HG02852 (cell line): ENCODE data around the gene HAND1.

Experiments
- ATAC-seq: cut with Tn5 transposase; IDR thresholded peaks from one replicate; pipeline ENCODE4 v1.9.1; 2021; ENCODE audit warnings: mild to moderate bottlenecking, moderate library complexity; ENCODE audit not compliant: unreplicated experiment

The HAND1 gene

DNA sequence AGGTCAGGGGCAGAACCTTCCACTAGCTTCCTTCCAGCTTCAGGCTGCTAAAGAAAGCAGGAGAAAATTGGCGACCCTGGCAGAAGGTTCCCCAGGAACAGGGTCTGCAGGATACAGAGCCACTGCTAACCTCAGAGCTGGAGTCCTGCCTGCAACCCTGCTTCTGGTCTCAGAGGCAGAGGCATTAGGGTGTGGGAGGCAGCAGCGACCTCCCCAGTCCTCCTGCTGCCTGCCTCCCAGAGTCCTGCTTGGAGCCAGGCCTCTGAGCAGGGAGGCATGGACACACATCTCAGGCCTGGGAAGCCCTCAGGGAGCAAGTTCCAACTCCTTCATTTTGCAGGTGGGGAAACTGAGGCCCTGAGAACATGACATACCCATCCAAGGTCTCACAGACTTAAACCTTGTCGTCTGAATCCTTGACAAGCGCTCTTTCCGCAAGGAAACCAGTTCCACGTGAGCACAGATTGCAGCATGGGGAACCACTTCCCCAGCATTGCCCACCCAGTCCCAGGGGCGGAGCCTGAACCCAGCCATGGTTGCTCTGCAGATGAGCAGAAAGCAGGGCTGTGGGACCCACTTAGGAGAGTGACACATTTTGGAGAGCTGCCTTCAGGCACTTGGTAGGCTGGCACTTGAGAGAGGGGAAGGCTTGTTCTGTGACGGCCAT is 28.2 kb upstream of the HAND1 start:
- ATAC-seq: no peak

DNA sequence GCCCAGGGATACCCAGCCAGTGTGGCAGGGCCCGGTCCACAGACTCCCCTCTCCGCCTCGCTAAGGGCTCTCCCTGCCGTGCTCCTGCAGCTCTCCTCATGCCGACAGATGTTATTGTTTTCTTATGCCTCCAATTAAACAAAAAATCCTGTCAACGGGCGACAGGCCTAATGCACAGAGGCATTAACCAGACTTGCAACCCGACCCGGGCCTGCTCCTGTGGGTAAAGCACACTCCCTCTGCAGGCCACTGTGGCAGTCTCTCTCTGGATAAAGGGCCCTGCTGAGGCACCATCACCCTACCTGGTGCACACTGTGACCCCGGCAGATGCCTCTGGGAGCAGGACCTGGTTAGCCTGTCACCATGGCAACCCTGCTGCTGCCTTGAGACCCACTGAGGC is 27.5 kb upstream of the HAND1 start:
- ATAC-seq: no peak

DNA sequence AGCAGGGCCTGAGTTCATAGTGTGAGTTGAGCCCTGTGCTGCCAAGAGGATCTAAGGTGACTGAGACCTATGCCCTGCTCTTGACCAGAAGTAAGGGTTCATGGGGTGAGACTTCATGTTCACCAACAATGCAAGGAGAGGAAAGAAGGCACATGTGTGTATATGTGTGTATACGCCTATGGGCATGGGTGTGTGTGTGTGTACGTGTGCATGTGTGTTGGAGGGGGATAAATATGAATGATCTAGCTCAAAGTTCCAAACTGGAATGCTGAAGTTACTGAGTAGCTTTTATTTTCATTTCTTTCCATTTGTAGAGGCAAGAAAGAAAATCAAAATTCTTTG is 25.6 kb upstream of the HAND1 start:
- ATAC-seq: no peak

DNA sequence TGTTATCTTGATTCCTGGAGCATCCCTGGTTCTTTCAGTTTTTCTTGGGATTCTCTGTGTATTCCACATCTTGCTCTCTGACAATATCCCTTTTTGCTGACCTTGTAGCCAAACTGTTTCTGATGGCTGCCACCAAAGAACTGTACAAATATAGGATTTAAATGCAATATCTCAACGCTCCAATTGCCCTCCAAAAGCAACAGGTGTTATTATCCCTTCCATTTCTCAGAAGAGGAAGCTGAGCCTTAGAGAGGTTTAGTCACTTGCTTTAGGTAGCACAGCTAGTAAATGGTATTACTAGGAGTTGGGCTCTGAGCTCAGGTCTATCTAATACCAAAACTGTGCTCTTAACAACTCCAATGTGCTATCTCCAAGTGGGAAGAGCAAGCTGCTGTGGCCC is 24.2 kb upstream of the HAND1 start:
- no peak for ATAC-seq

DNA sequence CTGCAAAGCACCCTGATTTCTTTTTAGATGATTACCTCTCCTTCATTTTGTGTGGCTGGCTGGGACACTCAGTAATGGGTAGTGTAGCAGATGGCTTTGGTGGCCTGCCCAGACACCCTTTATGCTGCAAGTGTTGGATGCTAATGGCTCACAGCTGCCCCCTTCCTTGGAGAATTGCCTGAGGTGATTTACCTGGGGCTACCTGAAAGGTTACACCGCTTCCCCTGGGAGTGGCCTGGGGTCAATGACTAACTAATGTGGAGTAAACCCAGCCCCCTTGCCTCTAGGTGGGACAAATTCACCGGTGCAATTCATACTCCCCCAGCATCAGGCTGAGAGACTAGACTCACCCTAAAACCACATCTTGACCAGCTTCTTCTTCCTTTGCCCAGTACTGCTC is 23.5 kb upstream of the HAND1 start:
- ATAC-seq: no peak

DNA sequence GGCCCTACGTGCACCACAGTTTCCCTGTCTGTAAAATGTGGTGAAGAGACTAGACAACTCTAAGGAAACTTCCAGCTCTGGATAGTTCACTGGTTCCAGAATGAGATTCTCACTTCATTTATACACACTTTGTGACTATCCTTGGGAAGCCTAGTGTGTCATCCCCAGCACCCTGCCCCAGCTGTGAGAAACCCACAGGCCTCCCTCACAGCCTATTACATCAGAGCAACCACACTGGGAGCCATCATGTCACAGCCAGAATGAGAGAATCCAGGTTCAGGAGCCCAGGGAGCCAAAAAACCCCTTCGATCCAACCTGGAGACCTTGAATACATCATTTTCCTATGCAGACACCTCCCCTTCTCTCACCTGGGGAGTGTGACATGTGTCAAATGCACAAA is 21.0 kb upstream of the HAND1 start:
- ATAC-seq: no peak

DNA sequence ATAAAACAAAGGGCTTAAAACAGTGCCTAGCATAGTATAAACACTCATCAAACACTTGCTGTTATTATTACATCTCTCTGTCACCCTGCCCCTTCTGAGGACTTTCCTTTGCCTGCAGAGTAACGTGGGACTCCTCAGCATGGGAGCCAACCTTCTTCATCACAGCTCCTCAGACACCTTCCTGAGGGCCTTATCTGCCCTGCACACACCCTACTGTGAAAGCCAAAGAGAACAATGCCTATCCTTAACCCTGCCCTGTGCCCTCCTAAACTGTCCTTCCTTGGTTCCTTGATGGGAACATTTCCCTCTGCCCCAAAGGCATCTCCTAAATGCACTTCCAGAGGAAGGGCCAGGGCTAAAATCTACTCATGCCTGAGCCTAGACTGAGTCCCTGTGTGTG is 20.6 kb upstream of the HAND1 start:
- no peak for ATAC-seq

DNA sequence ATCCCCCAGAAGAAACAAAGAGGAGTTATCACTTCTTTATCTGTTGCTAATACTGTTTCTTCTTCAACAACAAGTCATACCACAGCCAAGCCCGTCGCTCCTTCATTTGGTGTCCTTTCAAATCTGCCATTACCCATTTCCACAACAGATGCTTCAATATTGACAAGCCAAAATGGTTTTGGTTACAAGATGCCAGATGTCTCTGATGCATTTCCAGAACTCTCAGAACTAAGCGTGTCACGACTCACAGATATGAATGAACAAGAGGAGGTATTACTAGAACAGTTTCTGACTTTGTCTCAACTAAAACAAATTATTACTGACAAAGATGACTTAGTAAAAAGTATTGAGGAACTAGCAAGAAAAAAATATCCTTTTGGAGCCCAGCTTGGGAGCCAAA is 16.0 kb upstream of the HAND1 start:
- no peak for ATAC-seq

DNA sequence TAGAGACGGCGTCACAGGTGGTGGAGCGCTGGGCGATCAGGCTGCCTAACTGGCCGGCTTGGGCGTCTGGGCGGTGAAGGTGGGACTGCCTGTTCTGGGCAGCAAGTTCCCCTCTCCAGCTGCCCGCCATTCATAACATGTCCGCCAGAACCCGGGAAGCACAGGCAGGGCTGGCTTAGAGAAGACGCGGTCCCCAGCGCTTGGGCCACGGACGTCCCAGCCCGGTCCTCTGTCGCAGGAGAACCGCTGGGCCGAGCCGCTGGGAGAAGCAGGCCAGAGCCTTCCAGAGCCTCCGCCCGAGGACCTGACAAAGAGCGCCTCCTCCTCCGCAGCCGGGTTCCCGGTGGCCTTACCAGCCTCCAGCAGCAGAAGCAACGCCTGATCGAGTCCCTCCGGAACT is 15.2 kb upstream of the HAND1 start:
- ATAC-seq: no peak

DNA sequence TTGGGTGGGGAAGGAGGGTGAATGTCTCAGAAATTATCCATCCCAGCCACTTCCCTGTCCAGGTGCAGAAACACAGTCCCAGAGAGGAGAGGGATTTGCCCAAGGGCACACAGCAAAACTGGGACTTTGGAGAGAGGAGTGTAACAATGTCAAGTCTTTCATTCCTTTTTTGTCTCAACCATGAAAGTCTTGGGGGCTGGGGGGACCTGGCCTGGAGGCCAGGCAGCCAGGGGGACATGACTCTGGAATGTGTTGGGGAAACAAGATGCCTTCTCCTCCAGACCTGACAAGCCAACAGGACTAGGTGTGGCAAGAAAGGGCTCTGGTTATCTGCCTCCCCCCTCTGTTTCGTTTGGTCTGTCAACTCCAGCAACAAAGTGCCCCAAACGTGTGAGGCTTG is 13.9 kb upstream of the HAND1 start:
- ATAC-seq: no peak

DNA sequence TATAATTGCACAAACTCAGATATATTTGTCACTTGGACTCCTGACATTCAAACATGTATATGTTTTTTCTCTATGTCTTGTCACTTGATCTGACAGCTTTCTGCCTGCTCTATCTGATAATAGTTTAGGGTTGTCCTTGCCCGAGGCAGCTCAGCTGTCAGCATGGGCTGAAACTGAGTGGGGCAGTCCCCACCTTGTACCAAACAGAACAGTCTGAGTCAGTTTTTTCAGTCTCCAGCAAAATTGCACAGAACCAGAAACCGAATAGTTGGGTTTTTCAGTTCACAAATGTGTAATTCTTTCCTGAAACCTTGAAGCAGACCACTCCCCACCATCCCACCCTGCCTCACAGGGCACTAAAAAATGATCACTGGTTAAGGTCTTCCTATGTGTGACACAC is 9.5 kb upstream of the HAND1 start:
- peak; percentile 99 for ATAC-seq

DNA sequence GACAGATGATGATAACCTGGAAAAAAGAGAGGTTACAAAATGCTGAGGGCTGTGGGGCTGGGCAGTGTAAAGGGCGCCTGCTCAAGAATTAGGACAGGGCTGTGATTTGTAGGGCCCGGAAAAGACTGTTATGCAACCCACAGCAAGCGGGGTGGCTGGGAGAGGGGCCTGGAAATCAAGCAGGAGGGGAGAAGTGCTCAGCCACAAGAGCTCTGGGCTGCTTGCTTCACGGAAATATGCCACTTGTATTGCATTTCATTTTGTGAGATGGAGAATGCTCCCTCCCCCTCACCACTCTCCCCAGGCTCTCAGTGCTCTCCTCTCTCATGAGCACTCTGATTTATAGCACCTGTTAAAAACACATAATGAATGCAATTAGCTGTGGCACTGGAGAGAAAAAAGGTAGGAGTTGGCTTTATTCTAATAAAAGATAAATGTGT is 8.4 kb upstream of the HAND1 start:
- ATAC-seq: no peak

DNA sequence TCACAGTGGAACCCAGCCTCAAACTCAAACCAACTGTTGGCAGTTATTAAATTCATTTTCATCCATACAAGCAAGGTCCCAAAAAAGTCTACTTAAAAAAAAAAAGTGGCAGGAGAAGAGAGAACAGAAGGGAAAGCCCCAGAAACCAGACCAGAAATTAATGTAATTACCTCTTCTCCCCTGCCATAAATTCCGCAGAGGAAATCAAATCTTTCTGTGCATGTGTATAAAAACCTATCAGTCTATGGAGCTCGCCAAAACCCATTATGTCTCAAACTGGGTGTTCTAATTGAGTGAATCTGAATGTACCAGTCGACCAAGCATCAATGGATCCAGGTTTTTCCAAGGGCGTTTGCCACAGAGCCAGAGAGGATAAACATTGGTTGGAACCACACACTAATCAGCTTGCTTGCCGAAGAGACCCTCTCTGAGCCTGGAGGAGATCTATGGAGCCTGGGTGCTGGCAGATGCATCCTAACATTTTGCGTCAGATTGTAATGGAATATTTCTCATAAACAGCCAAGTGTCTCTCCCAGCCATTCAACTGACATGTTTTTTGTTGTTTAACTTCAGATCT is 7.9 kb upstream of the HAND1 start:
- ATAC-seq: no peak

DNA sequence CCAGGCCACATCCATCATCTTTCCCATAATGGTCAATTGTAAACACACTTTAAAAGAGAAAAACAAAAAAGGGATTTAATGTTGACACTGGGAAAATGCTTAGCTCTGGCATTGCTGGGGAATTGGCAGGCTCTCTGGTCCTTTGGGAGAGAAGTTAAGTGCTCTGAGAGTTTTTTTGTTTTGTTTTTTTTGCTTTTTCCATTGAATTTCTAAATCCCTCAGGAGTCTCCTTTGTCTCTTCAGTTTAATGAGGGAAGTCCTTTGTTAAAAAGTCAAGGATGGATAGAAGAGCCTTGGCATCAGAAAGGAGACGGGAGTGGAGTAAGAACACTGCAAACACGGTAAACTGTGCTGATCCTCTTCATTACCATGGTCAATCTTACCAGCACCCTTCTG is 7.1 kb upstream of the HAND1 start:
- ATAC-seq: no peak

DNA sequence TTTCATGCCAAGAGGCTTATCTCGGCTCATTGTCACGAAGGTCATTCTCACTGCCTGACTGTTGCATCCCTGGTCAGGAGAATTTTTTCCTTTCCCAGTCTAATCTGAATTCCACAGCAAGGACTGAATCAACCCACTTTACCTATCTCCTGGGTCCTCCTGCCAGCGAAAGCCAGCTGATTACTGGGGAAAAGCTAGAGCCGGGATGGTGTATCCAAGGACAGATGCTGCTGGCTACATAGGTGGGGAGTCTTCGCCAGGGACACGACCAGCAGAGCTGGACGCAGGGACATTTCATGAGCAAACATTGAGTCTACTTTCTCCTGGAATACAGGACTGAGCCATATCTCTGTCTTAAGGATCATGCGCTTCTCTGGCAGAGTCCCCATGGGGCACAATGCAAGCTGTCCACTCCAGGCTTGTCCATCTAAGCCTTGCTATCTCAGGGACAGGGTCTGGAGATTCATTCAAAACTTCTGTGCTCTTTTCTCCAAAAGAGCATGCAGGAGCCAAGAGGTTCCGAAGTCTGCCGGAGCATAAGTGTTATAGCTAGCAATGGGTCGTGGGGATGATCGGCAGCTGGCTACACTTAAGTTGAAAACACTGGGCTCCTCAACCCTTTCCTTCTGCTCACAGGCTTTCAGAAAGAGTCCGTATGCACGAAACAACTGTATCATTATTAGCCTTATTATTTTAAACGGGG is 6.5 kb upstream of the HAND1 start:
- no peak for ATAC-seq

DNA sequence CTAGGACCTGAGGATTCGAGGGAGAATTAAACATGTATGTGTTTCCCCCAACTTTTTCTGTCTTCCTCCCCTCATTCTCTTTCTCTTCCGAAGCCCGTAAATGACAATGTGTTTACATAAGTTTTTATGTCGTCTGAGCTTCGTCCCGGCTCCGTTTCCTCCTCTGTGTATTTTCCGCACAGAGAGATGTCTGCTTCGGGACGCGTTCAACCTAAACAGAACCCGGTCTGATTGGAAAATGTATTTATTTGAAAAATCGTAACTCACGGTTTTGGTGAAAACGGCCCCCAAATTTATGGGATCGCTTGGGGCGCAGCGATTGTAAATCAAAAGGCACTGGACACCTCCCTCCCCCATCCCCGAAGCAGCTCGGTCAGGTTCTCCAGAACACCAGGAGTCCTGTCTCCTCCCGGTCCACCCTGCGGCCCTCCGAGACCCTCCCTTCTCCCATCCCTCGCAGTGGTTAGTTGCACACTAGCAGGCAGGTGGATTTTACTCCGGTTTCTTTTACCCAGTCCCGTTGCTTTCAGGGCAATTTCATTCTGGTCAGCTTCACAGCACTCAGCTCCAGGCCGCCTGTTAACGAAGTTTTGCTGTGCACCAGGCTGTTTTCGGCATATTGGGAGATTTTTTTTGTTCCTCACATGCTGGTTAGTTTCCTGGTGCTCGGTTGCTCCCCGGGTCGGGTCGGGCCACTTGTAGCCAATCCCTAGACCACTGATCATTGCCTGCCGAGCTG is 5.8 kb upstream of the HAND1 start:
- ATAC-seq: no peak

DNA sequence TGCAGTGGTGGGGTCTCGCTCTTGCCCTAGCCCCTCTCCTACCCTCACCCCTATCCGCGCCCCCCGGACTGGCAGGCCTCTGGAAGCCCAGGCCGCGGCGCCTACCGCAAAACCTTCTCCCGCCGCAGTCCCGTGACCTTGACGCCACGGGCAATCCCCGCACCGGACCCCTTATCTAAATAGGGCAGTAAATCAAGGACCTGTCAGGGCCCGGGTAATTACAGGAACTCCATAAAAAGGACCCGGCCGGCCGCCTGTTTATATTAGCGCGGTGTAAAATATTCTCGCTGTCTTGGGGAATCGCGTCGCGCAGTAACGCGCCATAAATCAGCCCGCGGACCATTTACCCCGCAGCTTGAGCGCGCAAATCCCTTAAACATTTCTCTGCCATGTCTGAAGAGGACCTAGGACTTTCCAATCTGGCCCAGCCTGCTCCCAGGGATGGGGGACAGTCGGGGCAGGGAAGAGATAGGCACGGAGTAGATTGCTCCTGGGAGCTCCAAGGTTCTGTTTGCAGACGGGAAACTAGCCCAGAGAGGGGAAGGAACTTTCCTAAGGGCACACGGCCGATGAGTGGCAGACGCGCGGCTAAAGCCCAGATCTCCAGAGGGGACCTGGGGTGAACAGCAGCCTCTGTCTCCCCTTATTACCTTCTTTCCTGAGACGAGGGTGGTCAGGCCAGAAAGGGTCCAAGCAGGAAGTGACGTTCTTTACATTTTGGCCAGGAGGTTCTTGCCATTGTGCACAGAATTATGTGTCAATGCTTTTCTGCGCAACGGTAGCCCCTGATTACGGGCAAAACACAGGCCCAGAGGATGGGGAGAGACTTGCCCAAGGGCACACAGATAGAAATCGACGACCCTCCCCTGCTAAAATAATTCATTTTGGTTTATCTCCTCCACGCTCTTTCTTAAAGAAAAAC is 4.8 kb upstream of the HAND1 start:
- no peak for ATAC-seq

DNA sequence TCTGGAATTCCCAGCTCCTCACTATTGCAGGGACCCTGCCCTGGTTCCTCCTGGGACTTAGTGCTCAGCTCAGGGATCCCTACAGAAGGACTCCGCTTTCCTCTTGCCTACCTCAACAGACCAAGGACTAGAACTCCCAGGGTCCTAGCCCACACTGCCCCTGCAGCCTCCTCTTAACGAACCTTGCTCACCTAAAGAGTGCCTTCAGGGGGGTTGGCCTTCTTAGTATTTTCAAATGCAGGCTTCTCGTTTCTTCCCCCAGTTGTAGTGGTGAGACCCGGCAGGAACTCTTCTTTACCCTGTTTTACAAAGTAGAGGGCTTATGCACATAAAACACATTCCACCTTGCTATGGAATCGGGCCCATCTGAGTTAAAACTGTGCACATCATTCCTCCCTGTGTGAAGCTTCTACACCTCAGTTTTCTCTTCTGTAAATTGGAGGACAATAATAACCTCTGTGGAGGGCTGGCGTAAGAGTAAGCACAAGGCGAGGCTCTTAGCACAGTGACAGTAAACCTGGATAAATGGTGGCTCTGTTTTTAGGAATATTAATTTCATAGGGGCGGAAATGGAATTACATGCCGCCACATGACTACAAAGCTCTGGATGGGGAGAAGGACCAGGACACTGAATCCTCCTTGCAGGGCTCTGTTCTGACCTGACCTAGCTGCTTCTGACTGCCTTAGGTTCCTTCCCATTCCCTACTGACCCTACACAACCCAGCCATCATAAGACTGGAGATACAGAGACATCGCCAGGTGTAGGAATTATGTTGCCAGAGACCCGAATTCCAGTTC is 3.8 kb upstream of the HAND1 start:
- ATAC-seq: no peak

DNA sequence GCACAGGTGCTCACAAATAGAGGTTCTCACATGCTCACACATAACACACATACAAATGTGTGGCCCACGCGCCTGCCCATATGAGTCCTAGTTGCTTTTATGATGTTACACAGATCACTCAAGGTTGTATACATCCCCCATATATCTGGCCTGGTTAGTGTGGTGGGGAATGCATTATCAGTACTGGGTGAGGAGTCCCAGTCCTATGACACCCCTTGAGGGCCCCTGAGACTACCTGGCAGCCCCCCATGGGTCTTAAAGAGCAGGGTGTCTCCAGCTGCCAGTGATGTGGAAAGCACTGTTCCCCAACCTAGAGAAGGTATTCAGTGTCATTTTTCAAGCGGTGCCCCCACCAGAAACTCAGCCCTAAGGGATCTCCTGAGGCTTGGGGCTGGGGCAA is 2.8 kb upstream of the HAND1 start:
- ATAC-seq: no peak
